HEK293T (cell line): ENCODE data around the gene ARHGAP33.

Source experiments
- CTCF ChIA-PET: fragments of 350-600 bp; formaldehyde crosslinking; extraction: SDS; loops from one replicate; lab custom pipeline; 2021; ENCODE audit warnings: antibody characterized with exemption, inconsistent platforms; lab: Yijun Ruan, JAX
- POLR2A ChIA-PET: fragments of 350-600 bp; formaldehyde crosslinking; extraction: SDS; loops from one replicate; lab custom pipeline; 2020; ENCODE audit warnings: antibody characterized with exemption, inconsistent platforms; lab: Yijun Ruan, JAX
- DNase-seq: peaks from one replicate; pipeline ENCODE4 v3.0.0; 2012; ENCODE audit warnings: mixed read lengths; ENCODE audit errors: extremely low spot score
- ARNT ChIP-seq: fragments of 450-650 bp; IDR thresholded peaks from 2 replicates; pipeline ENCODE4 v1.6.1; 2017; ENCODE audit warnings: mild to moderate bottlenecking
- BHLHE40 ChIP-seq: fragments of 450-650 bp; IDR thresholded peaks from 2 replicates; pipeline ENCODE4 v1.6.1; 2016; ENCODE audit warnings: mild to moderate bottlenecking, moderate library complexity, borderline replicate concordance
- CTBP1 ChIP-seq: fragments of 450-650 bp; IDR thresholded peaks from 2 replicates; pipeline ENCODE4 v1.6.1; 2016; ENCODE audit warnings: borderline replicate concordance
- ELF4 ChIP-seq: fragments of 450-650 bp; IDR thresholded peaks from 2 replicates; pipeline ENCODE4 v1.6.1; 2017; ENCODE audit warnings: antibody characterized with exemption
- FOXA1 ChIP-seq: fragments of 450-650 bp; IDR thresholded peaks from 2 replicates; pipeline ENCODE4 v1.6.1; 2016; ENCODE audit warnings: mild to moderate bottlenecking
- FOXK2 ChIP-seq: fragments of 450-650 bp; IDR thresholded peaks from 2 replicates; pipeline ENCODE4 v1.6.1; 2016; ENCODE audit warnings: mild to moderate bottlenecking
- FOXM1 ChIP-seq: fragments of 450-650 bp; IDR thresholded peaks from 2 replicates; pipeline ENCODE4 v1.6.1; 2017; ENCODE audit warnings: mild to moderate bottlenecking, borderline replicate concordance
- HDGF ChIP-seq: fragments of 450-650 bp; IDR thresholded peaks from 2 replicates; pipeline ENCODE4 v1.6.1; 2017; ENCODE audit warnings: antibody characterized with exemption, borderline replicate concordance
- L3MBTL2 ChIP-seq: fragments of 450-650 bp; conservative IDR thresholded peaks from 2 replicates; pipeline ENCODE4 v1.6.1; 2016; ENCODE audit warnings: mild to moderate bottlenecking
- LEF1 ChIP-seq: fragments of 450-650 bp; IDR thresholded peaks from 2 replicates; pipeline ENCODE4 v1.6.1; 2017; ENCODE audit warnings: mild to moderate bottlenecking, borderline replicate concordance
- NFRKB ChIP-seq: fragments of 450-650 bp; IDR thresholded peaks from 2 replicates; pipeline ENCODE4 v1.6.1; 2016; ENCODE audit warnings: mild to moderate bottlenecking, moderate library complexity
- PKNOX1 ChIP-seq: fragments of 450-650 bp; IDR thresholded peaks from 2 replicates; pipeline ENCODE4 v1.6.1; 2016
- SP1 ChIP-seq: fragments of 450-650 bp; IDR thresholded peaks from 2 replicates; pipeline ENCODE4 v1.6.1; 2017
- SUZ12 ChIP-seq: fragments of 450-650 bp; IDR thresholded peaks from 2 replicates; pipeline ENCODE4 v1.6.1; 2016; ENCODE audit warnings: mild to moderate bottlenecking
- TARDBP ChIP-seq: fragments of 450-650 bp; IDR thresholded peaks from 2 replicates; pipeline ENCODE4 v1.6.1; 2016
- ZNF384 ChIP-seq: fragments of 450-650 bp; IDR thresholded peaks from 2 replicates; pipeline ENCODE4 v1.6.1; 2016

ARHGAP33 gene

GRCh38 chr19:35736913-35737886, 38.2 kb upstream of the ARHGAP33 start:
- ChIA-PET POLR2A (interaction anchor here (1.9 kb wide), 1 partner anchor 11 kb away, joined by 10 read pairs; the partner anchor contains the start of gene LIN37), CTCF (interaction anchor here (0.6 to 0.8 kb wide), 2 partner anchors 82 to 593 kb away, joined by 3 to 6 read pairs; no protein-coding TSS in a partner anchor)
- TF ChIP-seq FOXM1 = no peak
- TF ChIP-seq PKNOX1 = no peak
- no peak for TF ChIP-seq HDGF
- TF ChIP-seq SUZ12 = no peak
- no peak for TF ChIP-seq ELF4
- no peak for TF ChIP-seq BHLHE40
- no peak for TF ChIP-seq FOXK2
- TF ChIP-seq ZNF384 = no peak
- TF ChIP-seq ARNT = no peak
- DNase-seq = no peak

- POLR2A ChIA-PET = interaction anchor here (1.9 kb wide), 1 partner anchor 10 kb away, joined by 10 read pairs; the partner anchor contains the start of gene LIN37
- TF ChIP-seq SP1 = no peak
- no peak for TF ChIP-seq SUZ12
- no peak for TF ChIP-seq BHLHE40
- TF ChIP-seq CTBP1 = no peak
- TF ChIP-seq HDGF = no peak
- TF ChIP-seq ELF4 = no peak
- no peak for TF ChIP-seq NFRKB
- TF ChIP-seq FOXM1 = no peak
- no peak for TF ChIP-seq TARDBP
- TF ChIP-seq ZNF384 = no peak
- TF ChIP-seq LEF1 = no peak
- TF ChIP-seq ARNT = no peak
- no peak for TF ChIP-seq PKNOX1
- no peak for TF ChIP-seq FOXA1
- no peak for TF ChIP-seq FOXK2
- TF ChIP-seq L3MBTL2 = no peak
- CTCF ChIA-PET = no interaction called here
- DNase-seq = no peak
These were observed 37.1 kb upstream of the ARHGAP33 start for GRCh38 chr19:35738021-35738886.

- TF ChIP-seq FOXM1 (no peak), HDGF (no peak), ARNT (no peak), SUZ12 (no peak), TARDBP (no peak), FOXK2 (no peak), FOXA1 (no peak), PKNOX1 (no peak), LEF1 (no peak), BHLHE40 (no peak), ZNF384 (no peak), SP1 (no peak)
- ChIA-PET POLR2A (no interaction called here), CTCF (no interaction called here)
- DNase-seq = no peak
These were observed 36.5 kb upstream of the ARHGAP33 start for GRCh38 chr19:35738887-35739229.

GRCh38 chr19:35739275-35740107, 35.9 kb upstream of the ARHGAP33 start:
- no peak for TF ChIP-seq ARNT
- TF ChIP-seq FOXM1 = no peak
- TF ChIP-seq FOXA1 = no peak
- no peak for TF ChIP-seq LEF1
- no peak for TF ChIP-seq SP1
- TF ChIP-seq PKNOX1 = no peak
- TF ChIP-seq CTBP1 = no peak
- ChIA-PET POLR2A (interaction anchor here (1.2 to 1.3 kb wide), 2 partner anchors 18 to 140 kb away, joined by 4 to 10 read pairs; no protein-coding TSS in a partner anchor), CTCF (no interaction called here)
- DNase-seq = no peak
